Pericardium fibroblast (primary cell): ENCODE data around the gene TIGAR. TPM values are rescaled to one million over a fixed set of nuclear protein-coding genes. Genes with fewer than 3 reads are reported as not detected.

Experiments
- total RNA-seq: library from RNA; depleted of rRNA; stranded (reverse); fragments of >200 nt; gene quantifications from 2 replicates; pipeline ENCODE4 v1.2.3, GENCODE V29; 2015

The TIGAR gene
- total RNA-seq = 5.4 and 8.9 TPM in 2 replicates

GRCh38 chr12:4320853-4321701 lies at the start of gene TIGAR:
Gene TIGAR (plus strand): TSS chr12:4321213. CDS start chr12:4321272, 59 bp downstream.

GRCh38 chr12:4273652-4274395 lies 47.2 kb upstream of the TIGAR start, which contains the start of gene CCND2:
Gene CCND2 (plus strand): TSS chr12:4273762. CDS start chr12:4274041, 279 bp downstream.

GRCh38 chr12:4379405-4379804 lies 58.4 kb downstream of the TIGAR start, which contains the start of gene FGF23:
Gene FGF23 (minus strand): TSS chr12:4379712. CDS start chr12:4379582, 130 bp downstream.

Other genes with a start within 250 kb of the TIGAR start
- 23.9 and 92.3 TPM in 2 replicates for gene CCND2, start 47.5 kb upstream of the TIGAR start, total RNA-seq
- gene FGF23, start 58.5 kb downstream of the TIGAR start, total RNA-seq = not detected in 2 replicates
- not detected in 2 replicates for gene FGF6, start 124.6 kb downstream of the TIGAR start, total RNA-seq
- gene RAD51AP1, start 217.7 kb downstream of the TIGAR start, total RNA-seq = 1.8 TPM in 1 of 2 replicates, not detected in the other
- 44.9 and 49.0 TPM in 2 replicates for gene DYRK4, start 241.0 kb downstream of the TIGAR start, total RNA-seq